ENCODE results near the gene ZNF185. TPM values are rescaled to one million over a fixed set of nuclear protein-coding genes. Genes with fewer than 3 reads are reported as not detected.

Gene ZNF185
- total RNA-seq, 1 donor from 2014 or later: 17.9 TPM

DNA sequence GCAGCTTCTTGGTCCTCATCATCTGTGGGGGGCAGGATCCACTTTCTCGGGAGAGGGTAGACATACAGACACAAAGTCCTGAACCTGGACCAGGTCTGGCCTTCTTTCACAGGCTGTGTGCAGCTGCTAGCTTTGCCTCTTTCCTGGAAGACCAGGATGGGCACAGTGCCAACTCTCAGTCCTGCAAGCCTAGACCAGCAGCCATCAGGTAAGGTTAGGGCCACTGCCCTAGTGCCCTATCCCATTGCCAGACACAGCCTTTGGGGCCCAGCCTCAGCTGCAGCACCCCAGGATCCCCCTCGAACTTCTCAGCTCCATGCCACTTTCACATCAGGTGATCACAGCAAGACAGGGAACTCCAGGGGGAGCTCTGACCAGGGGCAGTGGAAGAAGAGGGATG is 38.4 kb downstream of the ZNF185 start:
- intact Hi-C loops (cut with DNase I): no loop called here
- no peak for ATAC-seq
- DNase-seq: no peak

DNA sequence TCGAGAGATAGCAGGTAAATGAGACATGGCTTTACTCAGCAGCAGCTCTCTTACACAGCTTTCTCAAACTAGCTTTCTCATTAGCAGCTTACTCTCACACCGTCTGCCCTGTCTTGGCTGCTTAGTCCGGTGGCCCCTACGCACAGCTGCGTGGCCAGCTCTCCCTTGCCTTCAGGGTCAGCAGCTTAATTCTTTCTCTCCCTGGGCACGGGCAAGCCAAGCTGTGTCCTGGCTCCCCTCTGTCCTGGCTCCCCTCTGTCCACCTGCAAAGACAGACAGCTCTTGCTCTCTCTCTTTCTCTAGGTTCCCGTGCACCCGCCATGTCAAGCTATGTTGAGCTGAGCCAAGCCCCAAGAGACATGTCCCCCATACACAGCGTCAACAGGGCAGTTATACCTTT is 39.4 kb downstream of the ZNF185 start:
- Histone ChIP-seq H3K36me3 (no peaks in the 10 kb centered on the region), H3K27ac (no peak overlapping the region), H3K27me3 (ENCODE audit: low read depth) (no peaks in the 10 kb centered on the region), H3K4me1 (peaks cover 4% of the 10 kb centered on the region), H3K4me3 (no peak overlapping the region), H3K9me3 (no peaks in the 10 kb centered on the region)
- TF ChIP-seq, protein P1, sequence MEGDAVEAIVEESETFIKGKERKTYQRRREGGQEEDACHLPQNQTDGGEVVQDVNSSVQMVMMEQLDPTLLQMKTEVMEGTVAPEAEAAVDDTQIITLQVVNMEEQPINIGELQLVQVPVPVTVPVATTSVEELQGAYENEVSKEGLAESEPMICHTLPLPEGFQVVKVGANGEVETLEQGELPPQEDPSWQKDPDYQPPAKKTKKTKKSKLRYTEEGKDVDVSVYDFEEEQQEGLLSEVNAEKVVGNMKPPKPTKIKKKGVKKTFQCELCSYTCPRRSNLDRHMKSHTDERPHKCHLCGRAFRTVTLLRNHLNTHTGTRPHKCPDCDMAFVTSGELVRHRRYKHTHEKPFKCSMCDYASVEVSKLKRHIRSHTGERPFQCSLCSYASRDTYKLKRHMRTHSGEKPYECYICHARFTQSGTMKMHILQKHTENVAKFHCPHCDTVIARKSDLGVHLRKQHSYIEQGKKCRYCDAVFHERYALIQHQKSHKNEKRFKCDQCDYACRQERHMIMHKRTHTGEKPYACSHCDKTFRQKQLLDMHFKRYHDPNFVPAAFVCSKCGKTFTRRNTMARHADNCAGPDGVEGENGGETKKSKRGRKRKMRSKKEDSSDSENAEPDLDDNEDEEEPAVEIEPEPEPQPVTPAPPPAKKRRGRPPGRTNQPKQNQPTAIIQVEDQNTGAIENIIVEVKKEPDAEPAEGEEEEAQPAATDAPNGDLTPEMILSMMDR (IDR thresholded peaks at IDR 0.05): no peak
- intact Hi-C loops (cut with DNase I): no loop called here
- ATAC-seq (no peak), DNase-seq (no peak)

More for the DNA sequence above, 38.4 kb downstream of the ZNF185 start:
- TF ChIP-seq, protein P1 (IDR thresholded peaks at IDR 0.05): no peak
- H3K4me1 ChIP-seq: no peaks in the 10 kb centered on the region
- H3K9me3 ChIP-seq: no peaks in the 10 kb centered on the region
- no peaks in the 10 kb centered on the region for H3K27me3 ChIP-seq (ENCODE audit: low read depth)
- no peaks in the 10 kb centered on the region for H3K36me3 ChIP-seq
- H3K27ac ChIP-seq: no peak overlapping the region
- H3K4me3 ChIP-seq: no peak overlapping the region

DNA sequence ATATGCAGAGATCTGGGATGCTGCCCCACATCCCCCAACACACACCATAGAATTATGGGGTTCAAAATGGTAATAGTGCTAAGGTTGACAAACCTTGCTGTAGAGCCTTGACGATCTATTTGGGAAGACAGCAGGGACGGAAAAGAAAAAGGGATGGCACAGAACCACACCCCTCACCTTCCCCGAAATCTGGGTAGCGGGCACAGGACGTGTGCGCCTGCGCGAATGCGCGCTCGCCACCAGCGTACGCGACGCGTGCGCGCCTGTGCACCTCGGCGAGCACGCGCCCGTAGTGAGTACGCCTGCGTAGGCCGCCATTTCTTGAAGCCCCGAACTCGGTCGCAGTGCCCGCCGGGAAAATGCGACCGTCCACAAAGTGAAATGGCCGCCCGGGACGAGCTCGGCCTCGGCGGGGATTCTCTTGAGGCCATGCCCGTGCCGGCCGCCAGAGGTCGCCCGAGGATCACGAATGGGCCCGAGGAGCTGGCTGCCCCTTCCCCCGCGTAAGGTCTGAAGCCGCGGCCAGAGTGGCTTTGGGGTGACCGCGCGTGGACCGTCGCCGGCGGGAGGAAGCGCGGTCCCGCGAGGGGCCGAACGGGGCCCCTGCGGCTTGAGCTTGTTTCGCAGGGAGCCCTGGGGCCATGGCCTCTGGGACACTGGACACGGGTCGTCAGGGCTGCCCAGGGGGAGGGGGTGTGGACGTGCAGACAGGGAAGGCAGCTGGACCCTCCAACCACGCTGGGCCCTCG is 43.6 kb downstream of the ZNF185 start:
- ATAC-seq (peak; percentile 96 to 98), DNase-seq (peak; percentile 93)
- peaks cover 6% of the 10 kb centered on the region for H3K4me1 ChIP-seq
- TF ChIP-seq, protein P1 (IDR thresholded peaks at IDR 0.05): peak; percentile 91
- intact Hi-C loops (cut with DNase I): no loop called here
- H3K27ac ChIP-seq: peak overlapping the region; percentile 79
- H3K27me3 ChIP-seq (ENCODE audit: low read depth): no peaks in the 10 kb centered on the region
- no peaks in the 10 kb centered on the region for H3K36me3 ChIP-seq
- H3K4me3 ChIP-seq: peak overlapping the region; percentile 55
- H3K9me3 ChIP-seq: no peaks in the 10 kb centered on the region

DNA sequence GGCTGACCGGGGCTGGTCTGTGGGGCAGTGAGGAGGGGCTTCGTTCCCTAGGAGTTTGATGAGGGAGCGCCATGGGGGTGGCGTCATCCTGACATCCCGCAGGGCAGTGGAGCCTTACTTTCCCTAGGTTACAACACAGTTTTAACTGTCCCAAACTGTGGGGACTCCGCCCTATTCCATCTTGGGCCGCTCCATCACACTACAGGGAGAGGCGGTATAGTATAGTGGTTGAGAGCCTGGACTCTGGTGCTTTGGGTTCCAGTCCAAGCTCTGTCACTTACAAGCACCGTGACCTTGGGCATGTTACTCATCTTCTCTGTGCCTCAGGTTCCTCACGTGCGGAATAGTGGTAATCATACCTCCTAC is 44.2 kb downstream of the ZNF185 start:
- Histone ChIP-seq H3K4me3 (peak overlapping the region; percentile 55), H3K9me3 (no peaks in the 10 kb centered on the region), H3K4me1 (peaks cover 6% of the 10 kb centered on the region), H3K36me3 (no peaks in the 10 kb centered on the region), H3K27ac (peak overlapping the region; percentile 79), H3K27me3 (ENCODE audit: low read depth) (no peaks in the 10 kb centered on the region)
- DNase-seq (no peak), ATAC-seq (peak in 1 of 2 donors; percentile 18)
- intact Hi-C loops (cut with DNase I): no loop called here
- TF ChIP-seq, protein P1 (IDR thresholded peaks at IDR 0.05): no peak

DNA sequence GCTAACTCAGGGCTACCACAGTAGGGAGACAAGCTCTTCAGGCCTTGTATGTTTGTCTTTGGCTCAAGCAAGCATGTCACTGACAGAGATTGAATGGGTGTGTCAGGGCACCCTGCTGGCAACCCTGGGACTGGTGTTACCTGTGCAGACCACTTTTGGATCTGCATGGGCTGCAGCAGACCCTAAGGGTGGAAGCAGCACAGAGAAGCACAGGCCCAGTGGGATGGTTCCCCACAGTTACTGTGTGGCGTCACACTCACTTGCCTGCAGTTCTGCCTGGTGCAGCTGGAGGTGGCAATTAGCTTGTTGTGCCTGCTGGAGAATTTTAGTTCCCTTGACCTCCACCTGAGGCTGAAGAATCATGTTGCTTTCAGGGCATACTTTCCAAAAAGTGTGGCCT is 46.0 kb downstream of the ZNF185 start:
- intact Hi-C loops (cut with DNase I): no loop called here
- no peak for DNase-seq
- TF ChIP-seq, protein P1 (IDR thresholded peaks at IDR 0.05): no peak

More for the DNA sequence above, 46.0 kb downstream of the ZNF185 start:
- H3K36me3 ChIP-seq: no peaks in the 10 kb centered on the region
- no peak overlapping the region for H3K4me3 ChIP-seq
- no peaks in the 10 kb centered on the region for H3K9me3 ChIP-seq
- no peaks in the 10 kb centered on the region for H3K27me3 ChIP-seq (ENCODE audit: low read depth)
- no peak overlapping the region for H3K27ac ChIP-seq
- H3K4me1 ChIP-seq: peaks cover 6% of the 10 kb centered on the region
- ATAC-seq: no peak

Measured in lower lobe of right lung (tissue), 2 donors.